Heart right ventricle (tissue), 16 donors: ENCODE results near the gene ADRA2A. TPM values are rescaled to one million over a fixed set of nuclear protein-coding genes. Genes with fewer than 3 reads are reported as not detected.

Experiments
- ATAC-seq, 8 donors: fragments of 200-7000 bp; cut with Tn5 transposase; one replicate each; pipeline ENCODE4 v1.9.1; 2020; ENCODE audit warnings: mild to moderate bottlenecking in 8 of 8, moderate library complexity in 8 of 8, moderate number of reproducible peaks in 1 of 8
- DNase-seq, 2 donors: peaks; one replicate each; pipeline ENCODE4 v3.0.0-alpha.2; 2020
- H3K27ac ChIP-seq, 10 donors: fragments of 200-600 bp; sonication (generic) in 2 of 10; one replicate each; pipeline versions ENCODE4 v1.5.0 to v1.8.0; 2020 to 2022; ENCODE audit warnings: mild to moderate bottlenecking in 3 of 10
- H3K27me3 ChIP-seq, 7 donors: fragments of 200-600 bp; one replicate each; pipeline ENCODE4 v1.8.0; 2021 to 2022; ENCODE audit warnings: mild to moderate bottlenecking in 2 of 7
- H3K36me3 ChIP-seq, 9 donors: fragments of 200-600 bp; sonication (generic) in 1 of 9; one replicate each; pipeline versions ENCODE4 v1.5.0 to v1.8.0; 2020 to 2022; ENCODE audit warnings: mild to moderate bottlenecking in 2 of 9
- H3K4me1 ChIP-seq, 9 donors: fragments of 200-600 bp; sonication (generic) in 1 of 9; one replicate each; pipeline versions ENCODE4 v1.5.0 to v1.8.0; 2020 to 2022; ENCODE audit warnings: mild to moderate bottlenecking in 4 of 9
- H3K4me3 ChIP-seq, 10 donors: fragments of 200-600 bp; sonication (generic) in 2 of 10; one replicate each; pipeline versions ENCODE4 v1.5.0 to v1.8.0; 2020 to 2022; ENCODE audit warnings: mild to moderate bottlenecking in 7 of 10, moderate library complexity in 2 of 10
- H3K9me3 ChIP-seq, 11 donors: fragments of 200-600 bp in 10 of 11; sonication (generic) in 2 of 11; one replicate each; pipeline versions ENCODE4 v1.5.0 to v1.8.0; 2013 to 2022; ENCODE audit warnings: mild to moderate bottlenecking in 2 of 11, control low read depth in 1 of 11, moderate library complexity in 1 of 11
- WGBS, 2 donors: extraction: QIAGEN DNeasy Blood & Tissue Kit; methylation state at CpG; one replicate each; pipeline ENCODE4 v1.1.7; 2013; ENCODE audit warnings: inconsistent platforms in 1 of 2; 5-methylcytosine and 5-hydroxymethylcytosine counted together
- intact Hi-C, 10 donors: fragments of 100-400 bp; cut with DNase I; formaldehyde crosslinking; loops; one replicate each; pipeline versions ENCODE4 v1.11.1 to v1.14.2; 2022
- polyA plus RNA-seq, 2 donors: library from polyadenylated mRNA; stranded (reverse); fragments of 200-250 nt; gene quantifications; one replicate each; pipeline ENCODE4 v1.2.3, GENCODE V29; 2013
- total RNA-seq, 10 donors: library from RNA; stranded (reverse); fragmentation: NEBNext Ultra II Directional in 3 of 10; extraction: Animal tissue kit (Norgen Biotek cat#: 25700) in 3 of 10; gene quantifications; one replicate each; pipeline versions ENCODE4 v1.2.1 to v1.2.4, GENCODE V29; 2021 to 2023
- TF ChIP-seq, protein P1 (sequence below), 9 donors: fragments of 200-600 bp; sonication (generic) in 2 of 9; IDR thresholded peaks; one replicate each; pipeline versions ENCODE4 v1.5.0 to v1.8.0; 2021 to 2022; ENCODE audit warnings: antibody characterized with exemption in 9 of 9, mild to moderate bottlenecking in 5 of 9, moderate library complexity in 1 of 9
- donor health status: Arrhythmogenic right ventricular cardiomyopathy.
- donor health status: ischemic (EF 13 %, LVEDD 7.1; RV severe dilation, severe dysfunction).
- donor health status: healthy with polysubstance abuse.
- donor health status: DM: no; HTN: yes; CAD: no.
- donor health status: DM: no; HTN: no; CAD: no.
- donor health status: ischemic (EF 25% LVEDD 6.9; RV normal size, moderate dysfunction).
- donor health status: ischemic (EF 25% LVEDD 5.7; RV mildly dilated, moderate dysfunction).
- donor health status: healthy.
- donor health status: DM: yes; HTN: yes; CAD: no.
- donor health status: Ischemic cardiomyopathy.
- donor health status: ischemic (EF 35%, LVEDD 5.7; RV mildly dilated, moderate dysfunction).
- donor health status: nonischemic (EF 11% LVEDD 7.7; RV severe dilation, severe dysfunction).
- donor health status: DM: yes; HTN: yes; CAD: no.
- donor health status: PGD.
- donor health status: ischemic (EF 29% LVEDD 5.4; RV normal size, mild dysfunction).
- donor health status: nonischemic (EF 23%, LVEDD 6.1; RV moderate dilation, normal function).

Gene ADRA2A
- total and polyA plus RNA-seq, 12 donors, result 0.29 to 1.4 (median 0.66) TPM

DNA sequence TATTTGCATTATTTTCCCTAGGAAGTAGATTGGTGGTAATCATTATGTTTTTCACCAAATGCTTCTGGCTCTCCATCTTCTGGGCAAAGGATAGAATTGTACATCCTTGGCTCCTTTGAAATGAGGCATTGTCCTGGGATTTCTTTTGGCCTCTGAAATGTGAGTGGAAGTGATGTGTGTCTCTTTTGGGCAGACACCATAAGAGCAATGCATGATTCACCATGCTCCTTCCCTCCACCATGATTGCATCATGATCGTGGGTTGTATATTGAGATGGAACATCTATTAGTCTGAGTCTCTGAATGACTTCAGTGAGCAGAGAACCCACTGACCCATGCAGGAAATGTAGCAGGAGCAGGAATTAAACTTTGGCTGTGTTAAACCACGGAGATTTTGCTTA, 49.2 kb downstream of the ADRA2A start:
- intact Hi-C loops, result no loop called here
- DNase-seq (no peak), ATAC-seq (no peak)
- Histone ChIP-seq H3K36me3 (no peaks in the 10 kb centered on the region), H3K4me3 (no peak overlapping the region), H3K9me3 (peaks cover 0 to 4% (median 0%) of the 10 kb centered on the region in 11 donors), H3K27ac (no peak overlapping the region), H3K4me1 (peaks cover 0 to 3% (median 0%) of the 10 kb centered on the region in 9 donors), H3K27me3 (peaks cover 0 to 33% (median 11%) of the 10 kb centered on the region in 7 donors)
- TF ChIP-seq, protein P1, sequence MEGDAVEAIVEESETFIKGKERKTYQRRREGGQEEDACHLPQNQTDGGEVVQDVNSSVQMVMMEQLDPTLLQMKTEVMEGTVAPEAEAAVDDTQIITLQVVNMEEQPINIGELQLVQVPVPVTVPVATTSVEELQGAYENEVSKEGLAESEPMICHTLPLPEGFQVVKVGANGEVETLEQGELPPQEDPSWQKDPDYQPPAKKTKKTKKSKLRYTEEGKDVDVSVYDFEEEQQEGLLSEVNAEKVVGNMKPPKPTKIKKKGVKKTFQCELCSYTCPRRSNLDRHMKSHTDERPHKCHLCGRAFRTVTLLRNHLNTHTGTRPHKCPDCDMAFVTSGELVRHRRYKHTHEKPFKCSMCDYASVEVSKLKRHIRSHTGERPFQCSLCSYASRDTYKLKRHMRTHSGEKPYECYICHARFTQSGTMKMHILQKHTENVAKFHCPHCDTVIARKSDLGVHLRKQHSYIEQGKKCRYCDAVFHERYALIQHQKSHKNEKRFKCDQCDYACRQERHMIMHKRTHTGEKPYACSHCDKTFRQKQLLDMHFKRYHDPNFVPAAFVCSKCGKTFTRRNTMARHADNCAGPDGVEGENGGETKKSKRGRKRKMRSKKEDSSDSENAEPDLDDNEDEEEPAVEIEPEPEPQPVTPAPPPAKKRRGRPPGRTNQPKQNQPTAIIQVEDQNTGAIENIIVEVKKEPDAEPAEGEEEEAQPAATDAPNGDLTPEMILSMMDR (IDR thresholded peaks at IDR 0.05), result no peak
- WGBS, 2 donors, result 51 to 71% methylated on average over 2 of the region's 2 CpGs

DNA sequence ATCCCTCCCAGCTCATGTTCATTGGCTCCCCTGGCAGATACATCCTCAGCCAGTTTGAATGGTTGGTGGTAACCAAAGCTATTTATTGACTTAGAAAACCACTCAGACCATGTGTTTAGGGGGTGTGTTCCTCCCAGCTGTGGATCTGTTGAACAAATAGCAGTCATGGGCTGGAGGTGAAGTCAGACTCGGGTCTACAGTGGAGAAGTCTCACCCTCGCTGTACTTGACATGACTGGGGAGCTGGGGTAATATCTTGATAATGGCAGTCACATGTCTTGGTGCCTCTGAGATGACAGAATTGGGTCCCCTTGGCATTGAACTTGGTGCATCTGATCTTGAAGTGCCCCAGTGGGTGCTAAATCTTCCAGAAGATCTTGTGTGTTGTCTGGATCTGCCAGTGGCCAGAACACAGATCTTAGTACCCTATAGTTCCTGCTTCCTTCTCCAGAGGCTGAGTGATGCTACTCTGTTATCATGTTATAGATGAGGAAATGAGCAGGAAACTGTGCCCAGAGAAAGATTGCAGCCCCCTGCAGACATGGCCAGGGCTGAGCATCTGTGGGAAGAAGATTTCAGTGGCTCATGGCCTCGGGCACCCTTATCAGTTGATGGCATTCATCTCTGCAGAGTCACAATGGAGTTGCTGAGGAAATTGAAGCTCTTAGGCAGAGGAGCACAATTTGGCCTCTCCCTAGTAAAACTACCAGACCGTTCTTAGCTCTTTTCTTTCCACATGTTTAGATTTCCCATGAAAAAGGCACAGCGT, 50.4 kb downstream of the ADRA2A start:
- ATAC-seq (no peak), DNase-seq (no peak)
- 54 to 57% methylated on average over 5 of the region's 5 CpGs for WGBS, 2 donors
- peaks cover 0 to 30% (median 11%) of the 10 kb centered on the region in 7 donors for H3K27me3 ChIP-seq
- peaks cover 0 to 3% (median 0%) of the 10 kb centered on the region in 9 donors for H3K4me1 ChIP-seq
- H3K27ac ChIP-seq, result no peak overlapping the region
- intact Hi-C loops, result no loop called here
- no peaks in the 10 kb centered on the region for H3K36me3 ChIP-seq
- peaks cover 0 to 4% (median 0%) of the 10 kb centered on the region in 11 donors for H3K9me3 ChIP-seq
- H3K4me3 ChIP-seq, result no peak overlapping the region
- TF ChIP-seq, protein P1 (IDR thresholded peaks at IDR 0.05), result no peak

- Histone ChIP-seq H3K27me3 (peaks cover 0 to 23% (median 11%) of the 10 kb centered on the region in 7 donors), H3K27ac (no peak overlapping the region), H3K9me3 (peaks cover 0 to 8% (median 0%) of the 10 kb centered on the region in 11 donors), H3K4me3 (no peak overlapping the region), H3K36me3 (no peaks in the 10 kb centered on the region), H3K4me1 (peaks cover 0 to 3% (median 0%) of the 10 kb centered on the region in 9 donors)
- TF ChIP-seq, protein P1 (IDR thresholded peaks at IDR 0.05), result no peak
- intact Hi-C loops, result no loop called here
- WGBS, 2 donors, result 64 to 71% methylated on average over 15 of the region's 15 CpGs
- ATAC-seq, result no peak
- no peak for DNase-seq
Observed at GRCh38 chr10:111128331-111129180, 51.7 kb downstream of the ADRA2A start.

- Histone ChIP-seq H3K36me3 (no peaks in the 10 kb centered on the region), H3K4me1 (peaks cover 0 to 3% (median 0%) of the 10 kb centered on the region in 9 donors), H3K4me3 (no peak overlapping the region), H3K9me3 (peaks cover 0 to 8% (median 0%) of the 10 kb centered on the region in 11 donors), H3K27ac (no peak overlapping the region), H3K27me3 (peaks cover 0 to 23% (median 8%) of the 10 kb centered on the region in 7 donors)
- ATAC-seq (no peak), DNase-seq (no peak)
- intact Hi-C loops, result no loop called here
- TF ChIP-seq, protein P1 (IDR thresholded peaks at IDR 0.05), result no peak
- 81 to 86% methylated on average over 6 of the region's 6 CpGs for WGBS, 2 donors
Observed at GRCh38 chr10:111129363-111129762, 52.5 kb downstream of the ADRA2A start.
